ENCODE results near the gene PDCD5.
"Not testable (repeated sequence)": the region's sequence is repeated elsewhere in the genome, so short reads cannot be mapped to it uniquely, and the experiment has no call there.

The PDCD5 gene

DNA sequence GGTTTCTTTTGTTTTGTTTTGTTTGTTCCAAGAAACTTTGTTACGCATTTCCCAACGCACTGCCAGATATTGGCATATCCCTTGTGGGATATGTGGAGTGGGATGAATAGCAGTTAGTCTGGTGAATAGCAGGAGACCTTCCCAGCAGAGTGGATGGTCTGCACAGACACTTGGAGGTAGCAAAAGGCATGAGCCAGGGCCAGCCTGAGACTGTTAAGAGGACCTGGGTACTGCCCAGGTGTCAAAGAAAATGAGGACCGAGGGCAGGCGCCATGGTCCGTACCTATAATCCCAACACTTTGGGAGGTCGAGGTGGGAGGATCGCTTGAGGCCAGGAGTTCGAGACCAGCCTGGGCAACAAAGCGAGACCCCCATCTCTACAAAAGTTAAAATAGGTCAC is 13.5 kb upstream of the PDCD5 start:
- no peak overlapping the region for H3K27ac ChIP-seq
- TF ChIP-seq, protein P1, sequence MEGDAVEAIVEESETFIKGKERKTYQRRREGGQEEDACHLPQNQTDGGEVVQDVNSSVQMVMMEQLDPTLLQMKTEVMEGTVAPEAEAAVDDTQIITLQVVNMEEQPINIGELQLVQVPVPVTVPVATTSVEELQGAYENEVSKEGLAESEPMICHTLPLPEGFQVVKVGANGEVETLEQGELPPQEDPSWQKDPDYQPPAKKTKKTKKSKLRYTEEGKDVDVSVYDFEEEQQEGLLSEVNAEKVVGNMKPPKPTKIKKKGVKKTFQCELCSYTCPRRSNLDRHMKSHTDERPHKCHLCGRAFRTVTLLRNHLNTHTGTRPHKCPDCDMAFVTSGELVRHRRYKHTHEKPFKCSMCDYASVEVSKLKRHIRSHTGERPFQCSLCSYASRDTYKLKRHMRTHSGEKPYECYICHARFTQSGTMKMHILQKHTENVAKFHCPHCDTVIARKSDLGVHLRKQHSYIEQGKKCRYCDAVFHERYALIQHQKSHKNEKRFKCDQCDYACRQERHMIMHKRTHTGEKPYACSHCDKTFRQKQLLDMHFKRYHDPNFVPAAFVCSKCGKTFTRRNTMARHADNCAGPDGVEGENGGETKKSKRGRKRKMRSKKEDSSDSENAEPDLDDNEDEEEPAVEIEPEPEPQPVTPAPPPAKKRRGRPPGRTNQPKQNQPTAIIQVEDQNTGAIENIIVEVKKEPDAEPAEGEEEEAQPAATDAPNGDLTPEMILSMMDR (conservative IDR thresholded peaks at IDR 0.05): no peak

DNA sequence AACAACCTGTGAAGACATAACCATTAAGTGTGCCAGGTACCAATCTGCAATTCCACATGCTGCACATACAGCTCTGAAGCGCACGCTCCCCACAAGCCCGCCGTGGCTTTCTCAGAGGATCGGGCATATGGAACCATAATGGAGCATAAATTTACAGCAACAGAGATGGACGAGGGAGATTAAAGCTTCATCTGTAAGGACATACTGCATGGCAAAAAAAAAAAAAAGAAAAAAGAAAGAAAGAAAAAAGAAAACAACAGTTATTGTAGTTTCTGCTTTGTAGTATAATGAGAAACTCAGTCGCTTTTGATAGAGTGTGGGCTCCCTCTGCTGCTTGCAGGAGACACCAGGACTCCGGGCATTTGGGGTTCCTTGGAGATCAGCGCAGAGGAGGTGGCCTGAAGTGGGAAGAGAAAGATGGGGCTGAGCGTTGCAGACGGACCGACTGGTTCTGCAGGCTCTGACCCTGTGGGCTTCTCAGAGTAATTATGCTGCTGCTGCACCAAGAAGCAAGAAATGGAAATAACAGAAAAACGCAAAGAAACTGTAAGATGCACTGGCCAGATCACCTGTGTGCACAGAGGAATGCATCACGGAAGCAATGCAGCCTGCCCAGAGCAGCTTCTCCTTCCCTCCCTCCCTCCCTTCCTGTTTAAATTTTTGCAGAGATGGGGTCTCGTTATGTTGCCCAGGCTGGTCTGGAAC is 10.8 kb upstream of the PDCD5 start:
- H3K27ac ChIP-seq: peak overlapping the region; percentile 36; the same call in 1 of the 2 replicates
- TF ChIP-seq, protein P1 (conservative IDR thresholded peaks at IDR 0.05): peak; percentile 93

DNA sequence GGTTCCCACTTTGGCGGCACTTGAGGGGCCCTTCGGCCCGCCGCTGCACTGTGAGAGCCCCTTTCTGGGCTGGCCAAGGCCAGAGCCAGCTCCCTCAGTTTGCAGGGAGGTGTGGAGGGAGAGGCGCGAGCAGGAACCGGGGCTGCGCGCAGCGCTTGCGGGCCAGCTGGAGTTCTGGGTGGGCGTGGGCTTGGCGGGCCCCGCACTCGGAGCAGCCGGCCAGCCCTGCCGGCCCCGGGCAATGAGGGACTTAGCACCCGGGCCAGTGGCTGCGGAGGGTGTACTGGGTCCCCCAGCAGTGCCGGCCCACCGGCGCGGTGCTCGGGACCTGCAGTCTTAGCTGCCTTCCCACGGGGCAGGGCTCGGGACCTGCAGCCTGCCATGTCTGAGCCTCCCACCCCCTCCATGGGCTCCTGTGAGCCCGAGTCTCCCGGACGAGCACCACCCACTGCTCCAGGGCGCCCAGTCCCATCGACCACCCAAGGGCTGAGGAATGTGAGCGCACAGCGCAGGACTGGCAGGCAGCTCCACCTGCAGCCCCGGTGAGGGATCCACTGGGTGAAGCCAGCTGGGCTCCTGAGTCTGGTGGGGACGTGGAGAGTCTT is 9.4 kb upstream of the PDCD5 start:
- not testable (repeated sequence) for H3K27ac ChIP-seq

DNA sequence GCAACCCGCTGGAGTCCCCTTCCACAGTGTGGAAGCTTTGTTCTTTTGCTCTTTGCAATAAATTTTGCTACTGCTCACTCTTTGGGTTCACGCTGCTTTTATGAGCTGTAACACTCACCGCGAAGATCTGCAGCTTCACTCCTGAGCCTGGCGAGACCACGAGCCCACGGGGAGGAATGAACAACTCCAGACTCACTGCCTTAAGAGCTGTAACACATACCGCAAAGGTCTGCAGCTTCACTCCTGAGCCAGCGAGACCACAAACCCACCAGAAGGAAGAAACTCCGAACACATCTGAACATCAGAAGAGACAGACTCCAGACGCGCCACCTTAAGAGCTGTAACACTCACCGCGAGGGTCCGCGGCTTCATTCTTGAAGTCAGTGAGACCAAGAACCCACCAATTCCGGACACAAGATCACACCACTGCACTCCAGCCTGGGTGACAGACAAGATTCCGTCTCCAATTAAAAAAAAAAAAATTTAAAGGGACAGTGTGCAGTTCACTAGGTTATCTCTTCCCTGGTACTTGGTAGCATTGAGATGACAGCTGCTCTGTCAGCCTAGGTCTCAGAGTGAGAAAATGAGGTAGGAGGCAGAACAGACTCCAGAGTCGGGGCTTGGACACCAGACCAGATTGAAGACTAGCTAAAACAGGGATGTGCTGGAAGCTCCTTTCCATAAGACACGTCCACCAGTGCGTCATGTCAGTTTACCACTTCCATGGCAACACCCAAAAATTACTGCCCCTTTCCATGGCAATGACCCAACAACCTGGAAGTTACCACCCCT is 8.1 kb upstream of the PDCD5 start:
- not testable (repeated sequence) for H3K27ac ChIP-seq

DNA sequence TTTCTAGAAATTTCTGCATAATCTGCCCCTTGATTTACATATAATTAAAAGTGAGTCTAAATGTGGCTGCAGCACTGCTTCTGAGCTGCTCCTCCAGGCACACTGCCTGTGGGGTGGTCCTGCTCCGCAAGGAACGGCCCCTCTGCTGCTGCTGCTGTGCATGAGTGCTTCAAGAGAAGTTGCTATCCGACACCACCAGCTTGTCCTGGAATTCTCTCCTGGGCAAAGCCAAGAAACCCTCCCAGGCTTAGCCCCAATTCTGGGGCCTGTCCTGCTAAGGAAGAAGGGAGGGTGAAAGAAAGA is 7.5 kb upstream of the PDCD5 start:
- TF ChIP-seq, protein P1 (conservative IDR thresholded peaks at IDR 0.05): no peak
- H3K27ac ChIP-seq: no peak overlapping the region

DNA sequence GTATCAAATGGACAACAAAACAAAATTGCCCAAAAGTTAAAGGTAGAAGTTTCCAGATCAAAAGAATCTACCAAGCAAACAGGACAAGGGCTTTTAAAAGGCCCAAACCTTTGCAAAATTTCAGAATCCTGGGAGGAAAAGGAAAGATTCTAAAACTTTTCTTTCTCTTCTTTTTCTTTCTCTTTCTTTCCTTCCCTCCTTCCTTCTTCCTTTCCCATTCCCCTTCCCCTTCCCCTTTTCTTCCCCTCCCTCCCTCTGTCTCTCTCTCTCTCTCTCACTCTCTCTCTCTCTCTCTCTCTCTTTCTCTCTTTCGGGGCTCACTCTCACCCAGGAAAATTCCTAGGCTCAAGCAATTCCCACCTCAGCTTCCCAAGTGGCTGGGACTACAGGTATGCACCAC is 4.2 kb upstream of the PDCD5 start:
- no peak overlapping the region for H3K27ac ChIP-seq
- TF ChIP-seq, protein P1 (conservative IDR thresholded peaks at IDR 0.05): no peak

DNA sequence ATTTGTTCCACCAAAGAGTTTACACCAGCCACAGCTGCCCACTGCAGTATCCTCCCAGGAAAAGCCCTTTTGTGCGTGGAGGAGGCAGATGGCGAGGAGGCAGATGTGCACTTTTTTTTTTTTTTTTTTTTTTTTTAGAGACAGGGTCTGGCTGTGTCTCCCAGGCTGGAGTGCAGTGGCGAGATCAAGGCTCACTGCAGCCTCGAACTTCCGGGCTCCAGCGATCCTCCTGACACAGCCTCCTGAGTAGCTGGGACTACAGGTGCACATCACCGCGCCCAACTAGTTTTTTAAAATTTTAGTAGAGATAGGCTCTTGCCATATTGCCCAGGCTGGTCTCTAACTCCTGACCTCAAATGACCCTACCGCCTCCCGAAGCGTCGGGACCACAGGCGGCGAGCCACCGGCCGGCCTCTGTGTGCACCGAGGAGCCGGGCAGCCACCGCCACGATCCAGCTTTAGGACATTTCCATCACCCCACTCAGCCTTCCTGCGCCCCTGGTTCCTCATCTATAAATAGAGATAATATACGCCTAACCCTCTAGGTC is 563 bp upstream of the PDCD5 start:
- TF ChIP-seq, protein P1 (conservative IDR thresholded peaks at IDR 0.05): no peak
- H3K27ac ChIP-seq: peak overlapping the region; percentile 90

DNA sequence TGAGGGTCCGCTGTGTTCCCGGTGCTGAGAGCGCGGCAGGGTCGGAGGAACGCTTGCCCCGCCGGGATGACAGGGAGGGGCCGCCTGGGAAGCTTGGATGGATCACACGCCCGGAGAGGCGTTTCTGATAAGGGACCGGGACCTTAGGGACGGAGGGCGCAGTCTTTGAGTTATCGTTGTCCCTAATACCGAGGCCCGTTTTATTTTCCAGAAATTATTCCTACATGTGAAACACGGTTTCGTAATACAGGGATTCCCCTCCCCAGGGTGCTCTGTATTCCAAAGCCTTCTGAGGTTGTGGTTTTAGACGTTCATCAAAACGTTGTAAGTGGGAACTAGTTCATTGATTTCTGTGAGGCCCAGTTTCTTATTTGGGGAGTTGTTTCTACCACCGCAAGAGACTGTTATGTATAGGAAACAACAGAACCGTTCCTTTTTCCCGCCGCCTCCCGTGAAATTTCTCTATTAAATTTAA is 752 bp downstream of the PDCD5 start:
- TF ChIP-seq, protein P1 (conservative IDR thresholded peaks at IDR 0.05): no peak
- H3K27ac ChIP-seq: peak overlapping the region; percentile 90

DNA sequence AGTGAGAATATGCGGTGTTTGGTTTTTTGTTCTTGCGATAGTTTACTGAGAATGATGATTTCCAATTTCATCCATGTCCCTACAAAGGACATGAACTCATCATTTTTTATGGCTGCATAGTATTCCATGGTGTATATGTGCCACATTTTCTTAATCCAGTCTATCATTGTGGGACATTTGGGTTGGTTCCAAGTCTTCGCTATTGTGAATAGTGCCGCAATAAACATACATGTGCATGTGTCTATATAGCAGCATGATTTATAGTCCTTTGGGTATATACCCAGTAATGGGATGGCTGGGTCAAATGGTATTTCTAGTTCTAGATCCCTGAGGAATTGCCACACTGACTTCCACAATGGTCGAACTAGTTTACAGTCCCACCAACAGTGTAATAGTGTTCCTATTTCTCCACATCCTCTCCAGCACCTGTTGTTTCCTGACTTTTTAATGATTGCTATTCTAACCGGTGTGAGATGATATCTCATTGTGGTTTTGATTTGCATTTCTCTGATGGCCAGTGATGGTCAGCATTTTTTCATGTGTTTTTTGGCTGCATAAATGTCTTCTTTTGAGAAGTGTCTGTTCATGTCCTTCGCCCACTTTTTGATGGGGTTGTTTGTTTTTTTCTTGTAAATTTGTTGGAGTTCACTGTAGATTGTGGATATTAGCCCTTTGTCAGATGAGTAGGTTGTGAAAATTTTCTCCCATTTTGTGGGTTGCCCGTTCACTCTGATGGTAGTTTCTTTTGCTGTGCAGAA is 6.9 kb downstream of the PDCD5 start:
- not testable (repeated sequence) for H3K27ac ChIP-seq

All from VCaP (cell line).